ENCODE data around the gene DNASE1L3. TPM values are rescaled to one million over a fixed set of nuclear protein-coding genes. Genes with fewer than 3 reads are reported as not detected.

DNASE1L3 gene
- total and polyA plus RNA-seq, 2 of the 8 experiments (the other 6 are each of a cell fraction or from before 2014, with no cell fraction given), result not detected

- TF ChIP-seq CHD7 (IDR thresholded peaks at IDR 0.05; ENCODE audit: insufficient replicate concordance, low read length), result no peak
These were observed 12.0 kb downstream of the DNASE1L3 start (continued) for GRCh38 chr3:58198804-58199203.

Data from H1 (cell line).